K562 (cell line): Measurements from ENCODE around the gene HOXA13. TPM values are rescaled to one million over a fixed set of nuclear protein-coding genes. Genes with fewer than 3 reads are reported as not detected.

ENCODE experiments used
- ATAC-seq: fragments of 200-7000 bp; cut with Tn5 transposase; 3 replicates; pipeline ENCODE4 v1.9.1; 2020; ENCODE audit warnings: moderate library complexity
- BruUV-seq: library from RNA; stranded (reverse); fragments of 400-500 nt; replicated peaks from 2 replicates; lab custom pipeline; 2021; lab: Mats Ljungman, UMichigan
- CTCF ChIA-PET: fragments of 300-600 bp; formaldehyde crosslinking; extraction: SDS; loops from one replicate; lab custom pipeline; 2021; ENCODE audit warnings: low intra/inter-chr PET ratio; lab: Yijun Ruan, JAX
- POLR2A ChIA-PET: fragments of 300-600, 350-650 bp; sonication (Branson Sonifier 250); formaldehyde crosslinking; extraction: SDS; loops from one replicate; lab custom pipeline; 2021; ENCODE audit warnings: antibody characterized with exemption, inconsistent platforms; lab: Yijun Ruan, JAX
- DNase-seq, 4 experiments: peaks; one replicate each; pipeline versions ENCODE4 v3.0.0 to v3.0.0-alpha.2; 2011 to 2018; ENCODE audit warnings: low spot score in 3 of 4, mixed read lengths in 3 of 4; ENCODE audit errors: extremely low read depth in 1 of 4
- FAIRE-seq: peaks from 2 replicates; lab custom pipeline; 2011; peaks lifted over from hg19 to GRCh38; lab: Jason Lieb, UNC
- H2AFZ ChIP-seq: 2 replicates; pipeline ENCODE4 v1.6.0; 2011; ENCODE audit warnings: low read depth, low read length, control low read depth, inconsistent platforms
- H3K27ac ChIP-seq: fragments of 200-600 bp; 3 replicates; pipeline ENCODE4 v1.8.0; 2011; ENCODE audit warnings: low read depth, mild to moderate bottlenecking, control low read depth, inconsistent platforms, low read length, moderate library complexity, mixed read lengths; ENCODE audit errors: extremely low read depth
- H3K27me3 ChIP-seq, 2 experiments: fragments of 300-600 bp in 1 of 2; 2 replicates in 1 of 2; 3 replicates in 1 of 2; pipeline versions ENCODE4 v1.6.0 to v1.8.0; 2011; ENCODE audit warnings: inconsistent platforms in 2 of 2, low read length in 2 of 2, mild to moderate bottlenecking in 1 of 2, mixed read lengths in 1 of 2, moderate library complexity in 1 of 2; ENCODE audit not compliant: control insufficient read depth in 2 of 2, insufficient read depth in 2 of 2
- H3K36me3 ChIP-seq: fragments of 300-600 bp; 3 replicates; pipeline ENCODE4 v1.8.0; 2011; ENCODE audit warnings: mild to moderate bottlenecking, low read length, inconsistent platforms; ENCODE audit not compliant: control insufficient read depth, insufficient read depth
- H3K4me1 ChIP-seq, 2 experiments: fragments of 200-600 bp in 1 of 2; replicated peaks in 1 of 2; 2 replicates in 1 of 2; 3 replicates in 1 of 2; pipeline versions ENCODE4 v1.5.1 to v1.8.0; 2011; ENCODE audit warnings: inconsistent platforms in 2 of 2, low read length in 2 of 2, mild to moderate bottlenecking in 1 of 2, mixed read lengths in 1 of 2, moderate library complexity in 1 of 2; ENCODE audit not compliant: control insufficient read depth in 2 of 2, insufficient read depth in 2 of 2
- H3K4me2 ChIP-seq: 2 replicates; pipeline ENCODE4 v1.6.1; 2011; ENCODE audit warnings: low read length, control low read depth, inconsistent platforms, mixed read lengths; ENCODE audit not compliant: insufficient read depth
- H3K4me3 ChIP-seq: fragments of 200-600 bp; sonication (generic), shearing (Covaris generic); 2 replicates; pipeline ENCODE4 v1.5.1; 2016; ENCODE audit warnings: control low read depth, inconsistent platforms
- H3K79me2 ChIP-seq: fragments of 200-600 bp; 3 replicates; pipeline ENCODE4 v1.8.0; 2011; ENCODE audit warnings: low read length, inconsistent platforms; ENCODE audit not compliant: control insufficient read depth, insufficient read depth
- H3K9ac ChIP-seq, 2 experiments: 2 replicates each; pipeline versions ENCODE4 v1.6.0 to v1.6.1; 2011; ENCODE audit warnings: low read depth in 2 of 2, low read length in 2 of 2, control low read depth in 1 of 2, inconsistent platforms in 1 of 2, mild to moderate bottlenecking in 1 of 2, mixed read lengths in 1 of 2; ENCODE audit not compliant: insufficient read depth in 1 of 2
- H3K9me1 ChIP-seq: one replicate; pipeline ENCODE4 v1.6.0; 2011; ENCODE audit warnings: inconsistent platforms, mild to moderate bottlenecking, low read length, moderate library complexity; ENCODE audit not compliant: control insufficient read depth, insufficient read depth
- H3K9me3 ChIP-seq: replicated peaks from 2 replicates; pipeline ENCODE4 v1.5.1; 2011; ENCODE audit warnings: low read depth, low read length, inconsistent platforms; ENCODE audit not compliant: control insufficient read depth, insufficient read depth
- H4K20me1 ChIP-seq: replicated peaks from 2 replicates; pipeline ENCODE4 v1.6.1; 2011; ENCODE audit warnings: low read length, inconsistent platforms, mixed read lengths; ENCODE audit not compliant: control insufficient read depth, insufficient read depth
- CHCHD3 ChIP-seq: fragments of 250-450 bp; sonication (Bioruptor Pico); IDR thresholded peaks from 2 replicates; pipeline ENCODE4 v2.1.2; 2022; ENCODE audit warnings: mild to moderate bottlenecking
- CHD4 ChIP-seq: fragments of 200-600 bp; sonication (generic); IDR thresholded peaks from 3 replicates; pipeline ENCODE4 v1.6.1; 2012; ENCODE audit warnings: low read depth, mild to moderate bottlenecking, mixed read lengths, low read length, inconsistent platforms; ENCODE audit not compliant: insufficient read depth, insufficient replicate concordance, poor library complexity, severe bottlenecking
- CSDE1 ChIP-seq, 2 experiments: fragments of 450-650 bp; IDR thresholded peaks; 2 replicates each; pipeline ENCODE4 v1.6.1; 2016; ENCODE audit warnings: mild to moderate bottlenecking in 1 of 2
- EZH2 ChIP-seq: IDR thresholded peaks from 2 replicates; pipeline ENCODE4 v1.6.1; 2012; ENCODE audit warnings: low read depth, mild to moderate bottlenecking, inconsistent platforms, low read length, borderline replicate concordance
- FIP1L1 ChIP-seq: fragments of 200-400 bp; formaldehyde crosslinking; IDR thresholded peaks from 2 replicates; pipeline ENCODE4 v1.6.1; 2018; ENCODE audit warnings: mild to moderate bottlenecking, low read depth, low read length; ENCODE audit not compliant: poor library complexity, severe bottlenecking
- GTF2F1 ChIP-seq: IDR thresholded peaks from 2 replicates; pipeline ENCODE4 v1.6.1; 2011; ENCODE audit warnings: low read depth, low read length, improper control_type of control experiment
- NR2C2 ChIP-seq, 2 experiments: fragments of 200-800 bp in 1 of 2; sonication (Bioruptor generic) in 1 of 2; sonication (generic) in 1 of 2; formaldehyde crosslinking in 1 of 2; IDR thresholded peaks; 2 replicates each; pipeline versions ENCODE4 v1.6.1 to v1.8.0; 2016 to 2022; ENCODE audit warnings: mild to moderate bottlenecking in 1 of 2, missing compliant biosample characterization in 1 of 2, missing genetic modification characterization in 1 of 2, missing genetic modification reagents in 1 of 2
- PHF20 ChIP-seq: fragments of 450-650 bp; IDR thresholded peaks from 2 replicates; pipeline ENCODE4 v1.6.1; 2018; ENCODE audit not compliant: partially characterized antibody
- PPARD ChIP-seq: fragments of 250-450 bp; sonication (Bioruptor Pico); IDR thresholded peaks from 2 replicates; pipeline ENCODE4 v1.8.0; 2022; ENCODE audit warnings: inconsistent platforms, mild to moderate bottlenecking, moderate library complexity
- RBM39 ChIP-seq: fragments of 200-400 bp; formaldehyde crosslinking; optimal IDR thresholded peaks from 2 replicates; pipeline ENCODE3; 2018; ENCODE audit warnings: low read depth, low read length
- TAF15 ChIP-seq: fragments of 200-400 bp; formaldehyde crosslinking; IDR thresholded peaks from 2 replicates; pipeline ENCODE4 v1.6.1; 2017; ENCODE audit warnings: mild to moderate bottlenecking, low read depth, low read length, moderate library complexity
- TRIM28 ChIP-seq: fragments of 450-650 bp; IDR thresholded peaks from 2 replicates; pipeline ENCODE4 v1.6.1; 2017
- ZC3H11A ChIP-seq: IDR thresholded peaks from 2 replicates; pipeline ENCODE4 v1.6.1; 2012; ENCODE audit warnings: low read depth, low read length, improper control_type of control experiment
- ZNF551 ChIP-seq: fragments of 250-450 bp; sonication (Bioruptor Pico); IDR thresholded peaks from 2 replicates; pipeline ENCODE4 v1.5.0; 2021; ENCODE audit warnings: mild to moderate bottlenecking, moderate library complexity
- ZNF668 ChIP-seq: fragments of 250-450 bp; sonication (Bioruptor Pico); IDR thresholded peaks from 2 replicates; pipeline ENCODE4 v1.8.0; 2022; ENCODE audit warnings: mild to moderate bottlenecking, inconsistent platforms
- ZNF707 ChIP-seq: fragments of 250-450 bp; sonication (Bioruptor Pico); conservative IDR thresholded peaks from 2 replicates; pipeline ENCODE4 v1.8.0; 2022; ENCODE audit warnings: inconsistent platforms, mild to moderate bottlenecking, moderate library complexity
- WGBS: fragments of 100-300 bp; shearing (Covaris generic); methylation state at CpG from one replicate; pipeline ENCODE4 v1.1.6; 2016; ENCODE audit warnings: low coverage, mixed read lengths; ENCODE audit not compliant: insufficient coverage; ENCODE audit errors: missing lambda C conversion rate; 5-methylcytosine and 5-hydroxymethylcytosine counted together
- in situ Hi-C: fragments of 300-500 bp; cut with MboI; formaldehyde crosslinking; loops from 4 replicates; pipeline ENCODE4 v1.15.0; 2018; ENCODE audit warnings: inconsistent platforms, mixed read lengths
- intact Hi-C: fragments of 100-400 bp; cut with micrococcal nuclease; formaldehyde crosslinking; loops from 2 replicates; pipeline ENCODE4 v1.14.2; 2022
- polyA plus RNA-seq, 8 experiments: library from polyadenylated mRNA; depleted of rRNA in 4 of 8; stranded (reverse) in 5 of 8; unstranded in 3 of 8; fragments of >200 nt; fragmentation: Nextera tagmentation in 2 of 8; fragmentation: Illumina TruSeq in 1 of 8; extraction: Ambion mirVana in 2 of 8; extraction: Trizol in 1 of 8; gene quantifications; 2 replicates each; pipeline versions ENCODE4 v1.2.1 to v1.2.3, GENCODE V29; 2011 to 2014; ENCODE audit warnings: inconsistent platforms in 1 of 8, missing spikeins in 1 of 8
- total RNA-seq, 7 experiments: library from RNA; depleted of rRNA in 6 of 7; stranded (reverse); fragments of >200 nt in 6 of 7; fragmentation: Illumina TruSeq in 2 of 7; extraction: Trizol in 2 of 7; gene quantifications; 2 replicates each; pipeline versions ENCODE4 v1.2.1 to v1.2.3, GENCODE V29; 2011 to 2021; ENCODE audit warnings: low replicate concordance in 1 of 7
- TF ChIP-seq, protein P1 (sequence below): fragments of 450-650 bp; formaldehyde crosslinking; IDR thresholded peaks from 2 replicates; pipeline ENCODE4 v1.4.0; 2020; ENCODE audit warnings: mild to moderate bottlenecking, moderate library complexity
- TF ChIP-seq, protein P2 (sequence below): sonication (generic); formaldehyde crosslinking; IDR thresholded peaks from 2 replicates; pipeline ENCODE4 v1.8.1; 2023; ENCODE audit warnings: mild to moderate bottlenecking, missing genetic modification reagents

The HOXA13 gene
- total and polyA plus RNA-seq, 9 of the 15 experiments (the other 6 are each of a cell fraction or from before 2014, with no cell fraction given): not detected

DNA sequence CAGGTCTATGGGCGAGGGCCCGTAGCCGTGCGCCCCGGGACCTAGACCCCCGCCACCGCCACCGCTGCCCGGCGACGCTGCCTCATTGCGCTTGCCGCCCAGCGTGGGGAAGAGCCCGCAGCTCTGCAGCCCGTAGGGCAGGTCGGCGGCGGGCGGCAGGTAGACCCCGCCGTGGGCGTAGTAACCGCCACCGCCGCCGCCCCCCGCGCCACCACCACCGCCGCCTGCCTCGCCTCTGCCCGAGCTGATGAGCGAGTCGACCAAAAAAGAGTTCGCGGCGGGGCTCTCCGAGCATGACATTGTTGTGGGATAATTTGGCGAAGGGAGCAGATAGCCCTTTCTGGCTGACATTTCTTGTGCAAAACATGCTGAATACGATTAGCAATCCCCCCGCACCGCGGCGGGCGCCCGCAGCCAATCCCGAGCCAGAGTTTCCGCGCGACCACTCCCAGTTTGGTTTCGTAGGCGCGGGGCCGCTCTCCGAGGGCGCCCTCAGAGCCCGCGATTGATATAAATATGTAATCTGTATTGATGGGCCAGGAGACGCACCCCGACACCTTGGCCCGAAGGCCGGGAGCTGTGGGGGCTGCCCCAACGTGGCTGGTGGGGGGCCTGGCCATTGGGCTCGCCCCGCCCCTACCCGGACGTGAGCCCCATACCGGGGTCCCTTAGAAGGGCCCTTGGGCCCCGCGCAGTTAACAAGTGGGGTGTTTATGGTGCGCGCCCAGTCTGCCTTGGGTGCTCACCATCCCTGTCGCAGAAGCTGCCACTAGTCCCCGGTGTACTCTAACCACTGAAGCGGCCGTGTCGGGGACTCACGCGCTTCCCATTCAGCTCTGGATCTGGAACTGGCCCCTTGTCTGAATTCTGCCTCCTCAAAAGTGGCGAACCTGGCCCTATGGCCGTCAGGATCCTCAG is 25.7 kb downstream of the HOXA13 start, which contains the start of gene HOXA10:
TSS of gene HOXA10 (minus strand) at position 365 of the 918 bp plus-strand sequence. CDS start at position 351, 14 bp downstream.
- Histone ChIP-seq H3K4me1 (peaks cover 0 to 3% of the 10 kb centered on the region in 2 experiments; a peak in 1 of 5 replicates), H3K79me2 (no peaks in the 10 kb centered on the region), H3K36me3 (no peaks in the 10 kb centered on the region), H3K9ac (no peak within 1 kb of the TSS), H3K9me3 (no peaks in the 10 kb centered on the region), H2AFZ (no peak within 1 kb of the TSS), H3K4me2 (no peak within 1 kb of the TSS), H3K27ac (no peak within 1 kb of the TSS), H3K9me1 (no peaks in the 10 kb centered on the region), H3K4me3 (no peak within 1 kb of the TSS), H4K20me1 (no peaks in the 10 kb centered on the region), H3K27me3 (peaks cover 28 to 67% of the 10 kb centered on the region in 2 experiments)
- DNase-seq (no peak), FAIRE-seq (no peak), ATAC-seq (no peak)
- CTCF ChIA-PET: no interaction called here
- TF ChIP-seq PPARD (no peak), CHD4 (no peak), GTF2F1 (no peak), FIP1L1 (no peak), ZNF668 (CRISPR knock-in tag) (no peak), ZNF707 (CRISPR knock-in tag) (no peak), RBM39 (no peak), ZNF551 (CRISPR knock-in tag) (no peak), TAF15 (no peak), CHCHD3 (CRISPR knock-in tag) (no peak), NR2C2 (CRISPR knock-in tag; IDR thresholded peaks at IDR 0.05) (no peak), NR2C2 (tag; IDR thresholded peaks at IDR 0.05) (no peak), CSDE1 (IDR thresholded peaks at IDR 0.05) (no peak), PHF20 (no peak), ZC3H11A (no peak), TRIM28 (no peak), EZH2 (no peak)
- TF ChIP-seq, protein P1, sequence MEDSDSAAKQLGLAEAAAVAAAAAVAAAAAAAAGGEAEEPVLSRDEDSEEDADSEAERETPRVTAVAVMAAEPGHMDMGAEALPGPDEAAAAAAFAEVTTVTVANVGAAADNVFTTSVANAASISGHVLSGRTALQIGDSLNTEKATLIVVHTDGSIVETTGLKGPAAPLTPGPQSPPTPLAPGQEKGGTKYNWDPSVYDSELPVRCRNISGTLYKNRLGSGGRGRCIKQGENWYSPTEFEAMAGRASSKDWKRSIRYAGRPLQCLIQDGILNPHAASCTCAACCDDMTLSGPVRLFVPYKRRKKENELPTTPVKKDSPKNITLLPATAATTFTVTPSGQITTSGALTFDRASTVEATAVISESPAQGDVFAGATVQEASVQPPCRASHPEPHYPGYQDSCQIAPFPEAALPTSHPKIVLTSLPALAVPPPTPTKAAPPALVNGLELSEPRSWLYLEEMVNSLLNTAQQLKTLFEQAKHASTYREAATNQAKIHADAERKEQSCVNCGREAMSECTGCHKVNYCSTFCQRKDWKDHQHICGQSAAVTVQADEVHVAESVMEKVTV (CRISPR knock-in tag): no peak
- TF ChIP-seq, protein P2, sequence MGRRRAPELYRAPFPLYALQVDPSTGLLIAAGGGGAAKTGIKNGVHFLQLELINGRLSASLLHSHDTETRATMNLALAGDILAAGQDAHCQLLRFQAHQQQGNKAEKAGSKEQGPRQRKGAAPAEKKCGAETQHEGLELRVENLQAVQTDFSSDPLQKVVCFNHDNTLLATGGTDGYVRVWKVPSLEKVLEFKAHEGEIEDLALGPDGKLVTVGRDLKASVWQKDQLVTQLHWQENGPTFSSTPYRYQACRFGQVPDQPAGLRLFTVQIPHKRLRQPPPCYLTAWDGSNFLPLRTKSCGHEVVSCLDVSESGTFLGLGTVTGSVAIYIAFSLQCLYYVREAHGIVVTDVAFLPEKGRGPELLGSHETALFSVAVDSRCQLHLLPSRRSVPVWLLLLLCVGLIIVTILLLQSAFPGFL: no peak
- in situ Hi-C loops: loop anchor here (25.0 kb wide), 3 partner anchors 662 to 1287 kb away; no protein-coding TSS in a partner anchor
- intact Hi-C loops: no loop called here
- no TSS peak for BruUV-seq
- POLR2A ChIA-PET: interaction anchor here (0.6 to 0.7 kb wide), 2 partner anchors 14 to 31 kb away, joined by 3 read pairs; partner anchors contain the start of gene HOXA5
- WGBS: 54% methylated on average over 31 of the region's 82 CpGs
